ENCODE measurements around the gene AREL1.
A peak's percentile ranks its signal among the peaks of the same experiment; 100 is the strongest.

The AREL1 gene

GRCh38 chr14:74697011-74697410, 15.9 kb downstream of the AREL1 start:
- no peak for DNase-seq

- DNase-seq, result no peak
Observed at GRCh38 chr14:74695406-74695805, 17.5 kb downstream of the AREL1 start.

DNA sequence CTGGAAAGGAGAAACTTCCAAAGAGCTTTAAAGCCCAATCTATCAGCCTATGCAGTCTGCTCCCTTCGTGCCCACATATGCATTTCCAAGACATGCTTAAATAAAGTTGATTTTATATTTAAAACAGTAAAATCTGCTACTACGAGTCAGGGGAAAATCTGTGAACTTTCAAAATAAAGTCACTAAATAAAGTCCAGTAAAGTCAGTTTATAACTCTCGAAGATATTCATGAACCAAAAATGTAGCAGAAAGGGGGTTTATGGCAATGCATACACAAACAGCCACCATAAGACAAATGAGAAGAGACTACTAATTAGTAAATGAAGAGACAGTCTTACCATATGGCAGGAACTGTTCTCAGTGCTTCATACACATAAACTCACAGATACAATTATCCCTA, 19.7 kb downstream of the AREL1 start:
- no peak for DNase-seq

GRCh38 chr14:74691456-74691855, 21.4 kb downstream of the AREL1 start:
- no peak for DNase-seq

DNA sequence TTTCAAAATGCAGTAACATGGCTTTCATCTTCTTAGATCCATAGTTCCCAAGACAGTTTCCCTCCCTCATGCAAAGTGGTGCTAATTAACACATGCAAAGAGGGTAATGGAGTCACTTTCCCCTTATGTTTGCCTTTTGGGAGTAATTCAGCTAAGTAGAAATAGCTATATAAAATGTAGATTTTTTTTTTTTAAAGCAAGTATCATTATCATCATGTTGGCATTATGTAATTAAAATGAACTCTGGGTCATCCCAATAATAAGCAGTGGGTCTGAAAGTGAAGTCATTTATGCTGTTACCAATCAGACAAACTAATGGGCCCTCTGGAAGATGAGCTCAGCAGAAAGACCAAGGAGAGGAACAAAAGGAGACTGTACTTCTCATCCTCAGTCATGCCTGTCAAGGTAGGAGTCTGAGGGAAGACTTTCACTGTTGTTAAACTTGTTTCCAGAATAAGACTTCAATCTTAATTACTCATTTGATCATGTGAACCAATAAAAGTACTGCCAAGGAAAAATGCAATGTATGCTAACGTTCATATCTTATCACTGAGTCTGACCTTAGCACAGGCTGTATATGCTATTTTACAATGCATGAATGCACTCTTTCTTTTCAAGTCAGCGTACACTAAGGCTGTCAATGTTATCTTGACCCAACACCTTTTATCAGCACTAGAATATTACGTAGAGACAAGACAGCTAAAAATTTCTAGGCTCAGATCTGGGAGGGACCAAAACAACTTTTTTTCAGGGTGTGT, 26.8 kb downstream of the AREL1 start:
- no peak for DNase-seq

DNA sequence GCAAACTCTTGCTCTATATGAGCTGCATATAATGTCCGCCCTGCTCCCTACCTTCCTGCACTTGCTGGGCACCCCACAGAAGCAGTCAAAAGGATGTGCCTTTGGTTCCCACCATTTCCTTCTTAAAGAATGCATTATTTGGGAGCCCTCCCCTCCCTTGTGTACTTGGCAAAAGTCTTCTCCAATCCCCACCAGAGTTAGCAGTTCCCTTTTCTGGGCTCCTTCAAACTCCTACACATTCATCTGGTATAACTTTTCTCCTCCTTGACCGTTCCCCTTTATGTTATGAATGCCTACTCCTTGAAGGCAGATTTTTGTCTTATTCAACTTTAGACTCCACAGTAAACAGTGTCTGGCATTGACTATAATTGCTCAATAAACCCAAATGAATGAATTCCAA, 27.8 kb downstream of the AREL1 start:
- no peak for DNase-seq

- DNase-seq, result no peak
Observed at GRCh38 chr14:74684434-74684833, 28.4 kb downstream of the AREL1 start.

GRCh38 chr14:74683406-74683805, 29.5 kb downstream of the AREL1 start:
- DNase-seq, result no peak

GRCh38 chr14:74682169-74682952, 30.5 kb downstream of the AREL1 start:
- no peak for DNase-seq

DNA sequence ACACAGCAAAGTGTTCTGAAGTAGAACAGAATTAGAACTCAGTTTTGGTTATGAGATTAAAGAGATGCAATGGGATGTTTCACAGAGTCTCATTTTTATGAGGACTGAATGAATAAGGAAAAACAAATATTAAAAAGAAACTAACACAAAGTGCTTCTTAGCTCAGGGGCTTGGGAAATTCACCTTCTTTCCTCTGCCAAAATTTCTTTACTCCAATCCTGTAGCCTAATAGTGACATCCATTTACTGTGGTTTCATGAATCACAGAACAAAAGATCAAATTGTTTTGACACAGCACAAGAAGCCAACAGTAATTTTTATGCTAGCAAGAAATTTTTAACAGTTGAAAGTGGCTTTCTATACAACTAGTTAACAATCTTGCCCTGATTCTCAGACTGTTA, 37.7 kb downstream of the AREL1 start:
- DNase-seq, result no peak

DNA sequence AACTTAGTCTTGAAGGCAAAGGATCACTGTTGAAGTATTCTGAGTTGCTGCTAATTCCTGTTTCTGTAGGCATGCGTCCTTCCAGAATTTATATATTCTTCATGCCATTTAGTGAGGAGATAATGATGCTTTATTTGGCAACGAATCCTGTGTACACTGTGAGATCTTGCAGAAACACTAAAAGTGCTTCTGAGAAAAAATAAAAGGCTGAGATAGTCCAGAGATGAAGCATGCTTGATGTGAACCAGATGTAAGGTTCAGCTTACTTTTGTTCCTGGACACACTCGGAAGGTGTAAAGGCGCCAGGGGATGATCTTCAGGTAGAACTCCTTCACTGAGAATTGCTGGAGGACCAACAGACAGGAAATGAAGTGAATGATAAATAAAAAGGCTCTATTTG, 39.1 kb downstream of the AREL1 start:
- no peak for DNase-seq

- DNase-seq, result peak; percentile 47
Observed at GRCh38 chr14:74671789-74672188, 41.1 kb downstream of the AREL1 start.

DNA sequence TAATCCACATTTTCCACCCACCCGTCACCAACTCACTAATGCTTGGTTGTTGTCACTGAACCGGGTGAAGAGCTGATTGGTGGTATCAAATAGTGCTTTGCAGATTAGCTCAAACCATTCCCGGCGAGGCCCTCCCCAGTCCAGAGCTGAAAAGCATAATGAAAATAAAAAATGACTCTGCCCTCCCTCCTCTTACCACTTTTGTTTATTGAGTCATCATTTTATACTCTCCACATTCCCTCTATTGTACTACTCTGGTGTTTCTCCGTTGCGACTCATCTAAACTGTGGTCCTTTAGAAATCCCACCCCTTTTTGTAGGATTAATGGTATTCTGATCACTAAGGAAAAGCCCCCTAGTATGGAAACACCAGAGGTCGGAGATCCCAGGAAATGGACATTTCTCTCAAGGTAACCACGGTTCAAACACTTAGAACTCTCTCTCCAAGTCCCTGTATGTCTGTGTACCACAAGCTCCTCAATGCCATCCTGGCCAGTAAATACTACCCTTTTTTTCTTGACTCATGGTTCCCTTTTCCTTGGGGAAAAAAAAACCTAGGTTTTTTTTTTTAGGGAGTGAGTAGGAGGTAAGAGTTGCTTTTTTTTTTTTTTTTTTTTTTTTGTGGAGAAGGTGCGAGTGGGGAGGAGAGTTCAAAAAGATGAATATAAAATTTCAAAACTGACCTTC, 42.0 kb downstream of the AREL1 start:
- peak; percentile 61 for DNase-seq

DNA sequence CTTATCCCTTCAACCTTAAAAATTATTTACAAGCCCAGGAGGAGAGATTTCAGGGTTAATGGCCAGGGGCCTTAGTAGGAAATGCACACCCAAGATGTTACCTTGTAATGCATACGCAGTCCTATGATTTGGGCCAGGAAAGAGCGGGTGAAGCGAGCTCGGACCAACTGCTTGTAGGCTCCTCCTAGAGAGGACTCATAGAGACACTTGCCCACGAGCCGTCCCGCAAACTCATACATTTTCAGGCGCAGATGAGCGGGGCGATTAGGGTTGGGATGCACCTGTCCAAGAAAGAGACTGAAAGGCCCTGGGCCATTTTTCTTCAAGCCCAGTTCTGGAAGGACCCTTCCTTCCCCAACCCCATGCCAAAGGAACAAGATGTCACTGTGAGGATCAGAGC, 43.0 kb downstream of the AREL1 start:
- no peak for DNase-seq

DNA sequence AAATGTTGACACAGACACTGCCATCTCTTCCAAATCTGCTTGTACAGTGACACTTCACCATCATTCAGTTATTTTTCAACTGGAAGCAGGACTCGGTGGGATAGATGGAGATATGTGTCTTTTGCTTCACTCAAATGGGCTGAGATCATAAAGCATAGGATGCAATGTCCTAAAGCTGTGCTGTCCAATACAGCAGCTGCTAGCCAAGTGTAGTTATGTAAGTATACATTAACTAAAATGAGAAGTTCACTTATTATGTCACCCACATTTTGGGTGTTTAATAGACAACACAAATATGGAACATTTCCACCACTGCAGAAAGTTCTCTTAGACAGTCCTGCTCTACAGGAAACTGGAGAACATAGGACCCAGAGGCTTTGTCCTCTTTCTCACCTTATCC, 43.6 kb downstream of the AREL1 start:
- no peak for DNase-seq

- no peak for DNase-seq
Observed at GRCh38 chr14:74667758-74668157, 45.1 kb downstream of the AREL1 start.

DNA sequence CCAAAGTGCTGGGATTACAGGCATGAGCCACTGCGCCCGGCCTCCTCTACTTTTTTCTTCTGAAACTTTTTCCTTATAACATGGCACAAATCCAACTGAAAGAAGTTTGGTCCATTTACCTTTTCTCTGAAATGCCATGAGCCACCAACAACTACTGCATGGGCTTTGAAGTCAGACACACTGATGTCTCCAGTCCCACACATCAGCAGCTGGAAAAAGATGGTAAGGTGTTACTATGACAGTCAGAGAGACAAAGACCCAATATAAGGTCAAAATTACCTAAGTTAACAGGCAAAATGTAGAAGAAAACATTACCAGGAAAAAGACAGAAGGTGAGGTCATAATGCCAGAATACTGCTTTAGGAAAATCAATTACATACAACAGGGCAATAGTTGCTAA, 48.2 kb downstream of the AREL1 start:
- DNase-seq, result no peak

DNA sequence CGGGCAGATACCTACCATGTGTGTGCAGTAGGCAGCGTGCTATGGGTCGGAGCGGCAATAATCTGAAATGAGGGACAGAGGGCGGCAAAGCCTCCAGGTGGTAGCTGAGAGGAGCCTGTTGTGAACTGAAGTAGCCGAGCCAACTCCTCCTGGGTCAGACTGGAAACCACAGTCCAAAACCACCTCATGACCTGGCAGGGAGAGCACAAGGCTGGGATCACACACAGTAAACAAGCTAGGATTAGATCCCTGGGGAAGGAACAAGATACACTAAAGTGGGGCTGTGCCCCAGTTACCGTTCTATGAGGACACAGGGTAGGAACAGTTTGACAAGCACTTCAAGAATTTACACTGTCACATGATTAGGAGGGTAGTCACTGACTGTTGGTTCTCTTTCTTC, 49.0 kb downstream of the AREL1 start:
- DNase-seq, result peak; percentile 62

DNA sequence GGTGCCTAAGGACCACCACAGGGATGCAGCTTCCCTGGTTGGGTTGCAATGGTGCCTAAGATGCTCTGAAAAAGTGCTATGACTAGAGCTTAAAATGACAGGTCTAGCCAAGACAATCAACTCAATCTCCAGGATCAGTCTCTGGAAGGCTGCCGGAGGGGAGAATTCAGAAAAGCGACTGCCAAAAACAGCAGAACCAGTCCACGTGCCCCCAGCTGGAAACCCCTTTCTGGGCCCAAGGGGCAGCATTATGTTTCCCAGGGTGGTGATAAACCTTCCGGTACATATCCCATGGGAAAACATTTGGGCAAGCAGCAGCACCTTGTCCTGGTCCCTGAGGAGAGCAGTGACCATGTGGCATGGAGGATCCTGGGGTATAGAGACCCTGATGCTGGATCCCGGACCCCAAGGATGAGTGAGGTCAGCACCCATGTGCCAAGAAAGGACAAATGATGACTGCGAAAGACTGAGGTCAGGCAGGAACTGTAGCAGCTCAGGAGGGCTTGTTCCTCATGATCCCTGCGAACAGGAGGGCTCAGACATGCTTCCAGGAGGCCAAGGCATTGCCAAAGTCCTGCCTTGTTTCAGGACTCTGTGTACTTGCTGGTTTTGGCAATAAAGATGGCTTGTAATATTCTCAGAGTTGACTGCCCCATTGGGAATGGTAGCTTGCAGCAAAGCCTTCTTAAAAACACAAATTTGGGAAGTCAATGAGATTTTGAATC, 51.0 kb downstream of the AREL1 start:
- no peak for DNase-seq

DNA sequence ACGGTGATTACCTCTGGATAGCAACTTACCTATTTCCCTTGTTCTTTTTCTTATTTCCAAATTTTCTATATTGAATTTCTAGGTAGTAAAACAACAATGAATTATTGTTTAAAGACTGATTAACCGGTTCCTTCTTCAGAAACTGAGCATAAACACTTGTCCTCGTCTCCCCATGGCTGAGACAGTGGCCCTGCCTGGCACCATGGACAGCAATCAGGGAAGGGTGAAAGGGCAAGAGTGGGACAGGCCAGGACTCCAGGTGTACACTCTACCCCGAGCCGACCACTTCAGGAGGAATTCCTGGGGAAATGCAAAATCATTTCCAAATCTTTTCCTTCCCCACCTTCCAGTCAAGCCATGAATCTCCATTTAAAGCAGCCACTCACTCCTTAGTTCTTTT, 52.0 kb downstream of the AREL1 start:
- DNase-seq, result no peak

- DNase-seq, result peak; percentile 25
Observed at GRCh38 chr14:74660167-74660566, 52.7 kb downstream of the AREL1 start.

- peak; percentile 76 for DNase-seq
Observed at GRCh38 chr14:74658535-74659131, 54.2 kb downstream of the AREL1 start.

- DNase-seq, result no peak
Observed at GRCh38 chr14:74656964-74657363, 55.9 kb downstream of the AREL1 start.
